Urothelium cell line (cell line): Measurements from ENCODE around the gene ATP6V0D1.
"Not testable (repeated sequence)": the region's sequence is repeated elsewhere in the genome, so short reads cannot be mapped to it uniquely, and the experiment has no call there.

Experiments
- DNase-seq: peaks from one replicate; pipeline ENCODE4 v3.0.0; 2011; ENCODE audit warnings: low spot score, mixed read lengths
- FAIRE-seq: peaks from 2 replicates; lab custom pipeline; 2011; peaks lifted over from hg19 to GRCh38; lab: Jason Lieb, UNC

The ATP6V0D1 gene

DNA sequence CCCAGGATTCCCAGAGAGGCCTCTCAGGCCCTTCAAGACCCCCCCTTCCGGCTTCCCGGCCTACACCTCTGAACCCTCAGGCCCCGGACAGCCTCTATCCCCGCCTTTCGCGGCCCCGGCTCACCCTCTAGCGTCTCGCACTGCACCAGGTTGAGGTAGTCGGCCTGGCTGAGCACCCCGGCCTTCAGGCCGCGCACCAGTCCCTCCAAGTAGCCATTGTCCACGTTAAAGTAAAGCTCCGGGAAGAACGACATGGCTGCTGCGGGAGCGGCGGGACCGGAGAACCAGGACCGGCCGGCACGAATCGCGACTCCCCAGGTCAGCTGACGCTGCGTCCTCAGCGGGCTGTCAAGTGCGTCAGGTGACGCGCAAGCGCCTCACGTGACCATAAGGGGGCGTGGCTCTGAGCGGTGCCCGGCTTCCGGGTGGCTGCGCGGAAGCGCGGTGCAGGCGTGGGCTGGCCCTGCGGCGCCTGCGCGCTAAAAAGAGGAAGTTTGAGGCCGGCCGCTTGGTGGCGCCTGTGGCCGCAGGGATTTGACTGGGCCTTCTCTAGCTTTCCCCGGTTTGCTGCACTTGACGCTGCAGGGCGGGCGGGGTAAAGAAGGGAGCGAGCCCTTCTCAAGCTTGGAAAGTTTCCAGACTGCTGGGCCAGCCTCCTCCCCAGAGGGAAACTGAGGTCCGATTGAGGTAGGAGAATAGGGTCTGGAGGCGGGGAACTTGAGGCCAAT lies at the start of gene ATP6V0D1:
ATP6V0D1 (minus strand) TSS at position 325 of the 728 bp plus-strand sequence; CDS start at position 254, 71 bp downstream.
- FAIRE-seq (peak; percentile 37), DNase-seq (peak; percentile 100)

DNA sequence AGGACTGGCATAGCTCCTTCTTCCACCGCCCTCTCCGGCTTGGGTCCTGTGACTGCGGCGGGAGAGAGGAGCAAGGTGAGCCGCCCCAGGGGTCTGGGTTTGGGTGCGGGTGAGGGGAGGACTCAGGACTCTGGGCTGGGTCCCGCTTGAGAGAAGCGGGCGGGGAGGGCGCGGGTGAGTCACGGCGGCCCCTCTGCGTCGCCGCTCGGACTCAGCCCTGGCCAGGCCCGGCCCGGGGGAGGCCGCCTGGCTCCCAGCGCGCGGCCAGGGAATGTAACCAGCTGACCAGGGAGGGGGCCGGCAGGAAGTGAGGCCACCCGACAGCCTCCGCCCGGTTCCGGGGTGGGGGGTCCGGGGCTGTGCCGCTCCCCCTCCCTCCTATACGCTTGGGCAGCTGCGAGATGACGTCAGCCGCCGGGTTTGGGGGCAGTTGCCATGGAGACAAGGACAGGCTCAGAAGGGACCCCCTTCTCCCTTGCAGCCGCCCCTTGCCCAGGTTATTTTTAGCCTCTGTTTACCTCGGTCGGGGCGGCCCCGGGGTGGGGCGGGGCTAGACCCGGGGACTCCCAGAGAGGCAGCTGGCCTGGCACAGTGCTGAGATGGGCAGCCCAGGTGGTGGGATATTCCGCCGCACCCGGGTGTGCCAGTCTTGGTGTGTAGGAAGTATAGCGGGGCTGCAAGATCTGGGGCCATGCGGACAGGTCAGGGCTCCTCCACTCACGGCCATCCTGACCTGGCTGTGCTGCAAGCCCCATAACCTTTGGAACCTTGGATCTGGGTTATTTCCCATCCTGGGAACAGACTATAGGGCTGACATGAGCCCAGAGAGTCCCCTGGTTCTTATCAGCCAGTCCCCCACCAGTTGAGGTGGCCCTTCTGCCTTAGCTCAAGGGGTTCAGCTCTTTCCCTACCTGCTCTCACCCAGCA lies 49.3 kb upstream of the ATP6V0D1 start:
- no peak for FAIRE-seq
- DNase-seq = peak; percentile 83

DNA sequence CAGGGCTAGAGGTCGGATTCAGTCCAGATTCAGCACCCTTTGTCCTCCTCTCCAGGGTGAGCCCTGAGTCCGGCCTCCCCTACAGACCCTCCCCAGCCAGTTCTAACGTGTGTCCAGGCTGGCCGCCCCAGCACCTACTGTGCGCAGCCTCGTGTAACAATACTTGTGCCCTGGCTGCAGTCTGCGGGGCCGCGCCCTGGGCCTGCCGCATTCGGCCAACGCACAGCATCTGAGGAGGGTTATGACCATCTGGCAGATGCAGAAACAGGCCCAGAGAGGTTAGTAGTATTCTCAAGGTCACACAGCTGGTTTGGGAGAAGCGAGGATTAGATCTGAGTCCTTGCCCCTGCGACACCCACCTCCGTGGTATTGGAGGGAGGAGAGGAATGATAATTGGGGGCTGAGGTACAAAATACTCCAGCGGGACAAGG lies 48.6 kb upstream of the ATP6V0D1 start:
- DNase-seq = no peak
- no peak for FAIRE-seq

DNA sequence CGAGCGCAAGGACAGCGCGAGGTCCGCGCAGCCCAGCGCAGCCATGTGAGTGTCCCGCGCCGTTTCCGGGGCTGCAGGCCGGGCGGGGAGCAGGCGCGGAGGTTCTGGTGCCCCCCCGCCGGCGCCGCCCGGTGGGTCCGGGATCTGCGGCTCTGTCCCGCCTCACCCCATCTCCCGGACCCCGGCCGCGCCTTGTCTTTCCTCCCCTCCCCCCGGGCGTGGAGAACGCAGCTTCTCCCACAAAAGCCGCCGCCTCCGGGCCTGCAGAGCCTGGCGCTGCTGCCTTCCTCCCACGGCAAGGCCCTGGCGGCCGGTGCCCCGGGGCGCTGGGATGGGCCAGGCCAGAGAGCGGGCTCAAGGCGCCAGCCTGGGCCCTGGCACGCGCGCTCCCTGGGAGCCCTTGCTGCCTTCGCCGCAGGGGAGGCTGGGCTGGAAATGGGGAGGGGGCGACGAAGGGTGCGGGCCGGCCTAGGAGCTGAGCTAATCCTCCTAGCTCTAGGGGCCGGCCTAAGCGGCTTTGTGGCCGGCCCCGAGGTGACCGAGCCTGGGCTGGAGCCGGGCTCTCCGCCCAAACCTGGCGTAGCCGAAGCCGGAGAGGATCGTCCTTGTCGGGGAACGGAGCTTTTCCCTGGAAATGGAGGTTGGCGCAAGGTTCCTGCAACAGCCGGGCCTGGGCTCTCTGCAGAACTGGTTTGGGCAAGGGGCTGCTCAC lies 48.1 kb upstream of the ATP6V0D1 start:
- FAIRE-seq (no peak), DNase-seq (peak; percentile 54)

DNA sequence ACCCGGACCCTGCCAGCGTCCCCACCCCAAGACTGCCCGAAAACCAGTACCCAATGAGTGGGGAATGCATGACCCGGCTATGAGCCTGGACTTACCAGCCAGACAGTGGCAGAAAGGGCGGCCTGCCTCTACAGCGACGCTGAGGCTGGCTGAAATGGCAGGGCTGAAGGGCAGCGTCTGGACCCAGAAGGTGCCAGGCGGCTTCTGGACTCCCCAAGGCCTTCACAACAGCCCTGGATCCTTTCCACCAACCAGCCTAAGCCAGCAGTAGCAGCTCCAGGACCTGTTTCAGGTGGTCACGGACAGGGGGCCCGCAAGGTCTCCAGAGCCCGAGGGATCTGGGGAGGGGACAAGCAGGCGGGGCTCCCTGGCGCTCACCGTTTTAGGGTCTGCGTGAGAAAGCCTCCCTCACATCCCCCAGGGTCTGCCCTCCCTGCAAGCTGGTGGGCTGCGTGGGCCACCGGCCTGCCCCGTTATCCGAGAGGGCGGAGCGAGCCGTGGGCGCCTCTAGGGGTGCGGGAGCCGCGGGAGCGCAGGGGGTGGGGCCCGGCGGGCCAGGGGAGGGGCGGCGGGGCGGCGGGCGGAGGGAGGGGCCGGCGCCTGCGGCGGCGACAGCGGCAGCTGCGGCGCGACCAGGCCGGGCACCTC lies 47.4 kb upstream of the ATP6V0D1 start, which contains the start of gene RIPOR1:
RIPOR1 (plus strand) TSS at position 608 of the 648 bp plus-strand sequence. CDS start 9,618 bp downstream, outside the sequence.
- DNase-seq (peak; percentile 83), FAIRE-seq (no peak)

DNA sequence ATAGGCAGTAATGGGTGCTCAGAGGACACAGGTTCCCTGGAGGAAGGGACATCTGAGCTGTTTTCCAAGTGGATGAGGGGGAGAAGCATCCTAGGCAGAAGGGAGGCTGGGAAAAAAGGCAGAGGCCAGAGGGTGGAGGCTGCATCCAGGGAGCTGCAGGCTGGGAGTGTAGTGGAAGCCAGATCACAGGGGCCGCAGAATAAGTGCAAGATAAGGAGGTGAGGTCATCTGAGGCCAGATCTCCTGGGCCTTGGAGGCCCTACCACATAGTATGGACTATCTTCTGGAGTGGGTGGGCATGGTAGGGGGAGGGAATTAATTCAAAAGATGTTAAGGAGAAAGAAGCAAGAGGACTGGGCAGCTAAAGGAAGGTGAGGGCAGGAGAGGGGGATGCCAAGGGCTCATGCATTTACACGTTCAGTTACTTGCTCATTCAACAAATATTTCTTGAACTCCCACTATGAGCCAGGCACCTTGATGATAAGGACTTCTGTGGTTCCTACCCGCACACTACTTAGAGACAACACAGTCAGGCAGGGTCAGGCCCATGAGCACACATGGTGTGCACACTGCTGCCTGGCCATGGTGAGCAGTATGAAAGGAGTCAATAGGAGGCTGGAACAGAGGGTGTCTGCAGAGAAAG lies 45.3 kb upstream of the ATP6V0D1 start:
- DNase-seq = no peak
- no peak for FAIRE-seq

DNA sequence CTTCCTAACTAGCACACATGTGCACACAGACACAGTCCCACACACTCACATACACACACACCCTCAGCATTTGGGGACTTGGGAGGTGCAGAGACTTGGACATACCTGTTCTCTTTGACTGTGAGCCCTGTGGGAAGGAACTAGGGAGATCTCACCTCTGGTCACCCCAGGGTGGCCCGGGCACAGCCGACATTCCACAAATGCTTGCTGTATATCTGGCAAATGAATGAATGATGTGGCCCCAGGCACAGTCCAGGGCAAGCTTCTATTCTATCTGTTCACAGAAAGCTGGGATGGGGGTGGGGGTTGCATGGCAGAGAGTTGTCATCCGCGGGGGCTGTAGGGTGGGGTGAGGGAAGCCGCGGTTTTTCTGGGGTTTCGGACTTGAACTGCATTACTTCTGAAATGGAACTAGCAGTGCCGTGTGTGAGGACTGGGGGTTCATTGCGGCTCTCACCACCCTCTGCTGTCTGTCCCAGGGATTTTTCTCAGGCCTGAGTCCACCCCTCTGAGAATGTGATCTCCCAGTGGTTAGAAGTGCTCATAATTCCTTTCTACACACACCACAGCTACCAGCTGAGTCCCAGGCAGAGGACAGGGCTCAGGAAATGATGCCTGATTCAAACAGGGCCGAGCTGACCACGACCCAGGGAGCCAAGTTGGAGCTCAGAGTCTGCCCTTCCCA lies 44.4 kb upstream of the ATP6V0D1 start:
- FAIRE-seq (no peak), DNase-seq (no peak)

DNA sequence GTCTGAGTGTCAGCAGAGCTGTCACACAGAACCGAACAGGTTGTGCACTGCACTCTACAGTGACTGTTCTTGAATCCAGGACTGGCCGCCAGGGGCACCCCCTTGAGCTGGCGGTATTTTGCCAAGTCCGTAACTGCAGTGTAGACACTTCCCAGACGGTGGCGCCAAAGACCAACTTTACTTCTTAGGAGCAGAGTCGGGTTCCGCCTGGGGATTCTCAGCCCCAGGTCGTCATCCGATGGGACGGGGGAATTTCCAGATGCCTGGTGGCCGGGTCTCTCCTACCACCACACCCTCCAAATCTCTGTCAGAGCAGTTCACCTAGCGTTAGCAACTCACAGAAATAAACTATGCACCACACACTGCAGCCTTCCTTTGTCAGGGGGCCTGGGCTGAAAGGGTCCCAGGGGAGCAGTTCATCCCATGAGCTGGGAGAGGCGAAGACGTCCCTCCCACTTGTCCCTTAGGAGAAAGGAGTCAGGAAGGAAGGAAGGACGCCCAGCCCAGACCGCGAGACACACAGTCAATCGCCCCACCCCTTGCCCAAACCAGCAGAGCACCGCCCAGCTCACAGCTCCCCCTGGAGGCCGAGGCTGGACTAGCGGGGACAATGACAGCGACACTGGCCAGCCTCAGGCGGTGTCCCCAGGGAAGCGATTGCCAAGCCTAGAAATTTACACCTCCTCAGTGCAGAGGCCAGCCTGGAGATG lies 40.3 kb upstream of the ATP6V0D1 start:
- FAIRE-seq (peak; percentile 59), DNase-seq (peak; percentile 93)

DNA sequence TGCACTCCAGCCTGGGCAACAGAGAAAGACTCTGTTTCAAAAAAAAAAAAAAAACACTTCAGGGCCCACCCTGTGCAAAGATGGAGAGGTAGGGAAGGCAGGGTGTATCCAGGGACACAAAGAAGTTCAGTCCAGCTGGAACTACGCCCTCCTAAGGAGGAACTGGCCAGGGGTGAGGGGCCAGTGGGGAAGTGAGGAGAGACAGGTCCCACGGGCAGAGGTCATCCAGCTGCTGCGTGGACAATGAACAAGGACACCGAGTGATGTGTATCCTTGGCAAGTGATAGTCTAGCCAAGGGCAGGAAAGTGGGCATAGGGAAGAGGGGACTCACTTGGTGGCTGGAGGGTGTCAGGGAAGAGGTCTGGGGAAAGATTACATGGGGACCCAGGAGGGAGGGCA lies 38.3 kb upstream of the ATP6V0D1 start:
- no peak for FAIRE-seq
- no peak for DNase-seq

DNA sequence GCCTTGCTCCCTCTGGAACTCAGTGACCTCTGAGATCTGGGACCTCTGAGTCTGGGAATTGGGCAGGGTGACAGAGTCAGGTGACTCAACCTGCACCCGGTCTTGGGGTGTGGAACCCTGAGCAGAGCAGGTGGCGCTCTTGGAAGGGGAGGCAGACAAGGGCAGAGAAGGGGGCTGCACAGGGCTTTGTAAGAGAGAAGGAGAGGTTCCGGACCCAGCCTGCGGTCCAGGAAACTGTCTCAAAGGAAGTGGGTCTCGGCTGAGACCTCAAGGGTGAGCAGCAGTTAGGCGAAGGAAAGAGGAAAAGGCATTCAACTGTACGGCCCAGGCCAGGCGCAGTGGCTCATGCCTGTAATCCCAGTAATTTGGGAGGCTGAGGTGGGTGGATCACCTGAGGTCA lies 37.7 kb upstream of the ATP6V0D1 start:
- no peak for DNase-seq
- FAIRE-seq = no peak

DNA sequence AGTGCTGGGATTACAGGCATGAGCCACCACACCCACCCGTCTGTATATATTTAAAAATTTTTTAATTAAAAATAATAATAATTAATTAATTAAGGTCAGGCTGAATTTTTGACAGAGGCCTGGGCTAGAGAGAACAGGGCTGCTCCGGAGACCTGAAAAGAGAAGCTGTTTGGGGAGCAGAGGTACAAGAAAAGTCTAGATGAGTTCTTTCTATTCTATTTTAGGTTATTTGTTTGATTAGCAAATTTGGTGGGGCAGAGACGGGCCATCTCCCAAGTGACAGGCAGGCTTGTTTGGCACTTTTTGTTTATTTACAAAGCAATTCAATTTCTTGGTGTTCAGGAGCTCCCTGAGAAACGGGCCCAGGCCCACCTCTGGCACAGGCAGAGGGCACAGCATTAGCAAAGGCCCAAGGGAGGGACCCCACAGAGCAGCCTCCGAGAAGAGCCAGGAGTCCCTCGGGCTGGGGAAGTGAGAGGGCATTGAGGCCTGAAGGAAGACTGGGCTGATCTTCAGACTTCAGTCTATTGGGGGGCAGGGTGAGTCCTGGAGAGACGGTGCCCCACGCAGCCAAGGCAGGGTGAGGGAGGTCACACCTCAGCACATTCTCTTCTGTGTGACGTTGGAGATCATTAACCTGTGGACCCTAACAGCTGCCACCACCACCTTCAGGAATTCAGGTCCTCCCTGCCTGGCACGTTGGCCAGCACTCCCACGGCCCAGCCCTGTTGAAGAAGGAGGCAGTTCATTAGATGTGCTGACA lies 36.9 kb upstream of the ATP6V0D1 start:
- FAIRE-seq = no peak
- no peak for DNase-seq

DNA sequence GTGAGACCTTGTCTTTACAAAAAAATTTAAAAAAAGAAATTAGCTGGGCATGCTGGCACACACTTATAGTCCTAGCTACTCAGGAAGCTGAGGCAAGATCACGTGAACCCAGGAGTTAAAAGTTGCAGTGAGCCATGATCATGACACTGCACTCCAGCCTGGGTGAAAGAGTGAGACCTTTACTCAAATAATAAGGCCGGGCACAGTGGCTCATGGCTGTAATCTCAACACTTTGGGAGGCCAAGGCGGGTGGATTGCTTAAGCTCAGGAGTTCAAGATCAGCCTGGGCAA lies 36.1 kb upstream of the ATP6V0D1 start:
- FAIRE-seq = no peak
- DNase-seq = no peak

DNA sequence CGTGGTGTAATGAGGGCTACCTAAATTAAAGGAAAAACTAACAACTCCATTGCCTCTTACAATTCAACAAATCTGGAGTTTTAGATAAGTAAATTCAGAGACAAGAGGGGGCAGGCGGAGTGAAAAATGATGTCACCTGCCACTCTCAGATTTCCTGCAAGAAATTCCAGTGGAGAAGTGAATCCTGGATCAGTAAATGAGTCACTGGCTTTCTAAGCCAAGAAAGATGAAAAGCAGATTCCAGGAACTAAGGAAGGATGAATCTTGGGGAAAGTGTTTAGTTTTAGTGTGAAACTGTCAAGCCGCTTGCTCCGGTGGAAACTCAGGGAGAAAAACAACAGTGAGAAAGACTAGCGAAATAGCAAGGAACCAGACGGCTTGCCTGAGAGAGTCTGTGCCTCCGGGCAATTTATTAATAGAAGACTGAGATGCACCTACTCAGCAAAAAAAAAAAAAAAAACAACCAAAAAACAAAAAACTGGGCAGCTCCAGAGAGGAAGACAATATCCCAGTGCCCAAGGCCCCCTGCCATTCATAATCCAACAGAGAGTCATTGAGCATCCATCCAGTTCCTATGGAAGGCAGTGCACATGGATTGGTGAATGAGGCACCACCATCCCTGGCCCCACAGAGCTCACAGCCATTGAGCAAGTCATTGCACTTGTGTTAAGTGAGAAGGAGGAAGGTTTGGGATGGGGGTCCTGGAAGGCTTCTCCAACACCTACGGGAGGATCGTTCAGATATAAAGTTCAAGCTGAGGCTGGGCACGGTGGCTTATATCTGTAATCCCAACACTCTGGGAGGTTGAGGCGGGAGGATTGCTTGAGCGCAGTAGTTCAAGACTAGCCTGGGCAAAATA lies 35.6 kb upstream of the ATP6V0D1 start:
- FAIRE-seq (no peak), DNase-seq (peak; percentile 71)

DNA sequence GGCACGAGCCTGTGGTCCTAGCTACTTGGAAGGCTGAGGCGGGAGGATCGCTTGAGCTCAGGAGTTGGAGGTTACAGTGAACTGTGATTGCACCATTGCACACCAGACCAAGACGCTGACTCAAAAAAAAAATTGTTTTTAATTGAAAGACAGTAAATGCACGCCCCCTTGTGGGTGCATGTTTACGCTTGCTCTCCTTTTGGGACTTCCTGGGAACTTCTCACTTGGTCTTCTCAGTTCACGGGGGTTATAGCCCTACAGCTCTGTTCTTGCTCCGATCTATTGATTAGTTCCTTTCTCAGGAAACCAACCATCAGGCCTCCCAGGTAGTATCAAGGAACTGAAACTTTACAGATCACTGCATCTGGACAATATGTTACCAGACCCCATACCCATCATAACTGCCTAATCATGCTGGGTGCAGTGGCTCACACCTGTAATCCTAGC lies 33.4 kb upstream of the ATP6V0D1 start:
- FAIRE-seq = no peak

DNA sequence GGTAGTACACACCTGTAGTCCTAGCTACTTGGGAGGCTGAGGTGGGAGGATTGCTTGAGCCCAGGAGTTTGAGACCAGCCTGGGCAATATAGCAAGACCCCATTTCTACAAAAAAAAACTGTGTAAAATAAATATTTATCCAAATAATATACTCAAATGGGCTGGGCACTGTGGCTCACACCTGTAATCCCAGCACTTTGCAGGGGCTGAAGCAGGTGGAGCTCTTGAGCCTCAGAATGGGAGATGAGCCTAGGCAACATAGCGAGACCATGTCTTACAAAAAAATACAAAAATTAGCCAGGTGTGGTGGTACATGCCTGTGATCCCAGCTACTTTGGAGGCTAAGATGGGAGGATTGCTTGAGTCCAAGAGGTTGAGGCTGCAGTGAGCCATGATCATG lies 32.9 kb upstream of the ATP6V0D1 start:
- not testable (repeated sequence) for FAIRE-seq, DNase-seq

More for the DNA sequence above, 33.4 kb upstream of the ATP6V0D1 start:
- DNase-seq = no peak

DNA sequence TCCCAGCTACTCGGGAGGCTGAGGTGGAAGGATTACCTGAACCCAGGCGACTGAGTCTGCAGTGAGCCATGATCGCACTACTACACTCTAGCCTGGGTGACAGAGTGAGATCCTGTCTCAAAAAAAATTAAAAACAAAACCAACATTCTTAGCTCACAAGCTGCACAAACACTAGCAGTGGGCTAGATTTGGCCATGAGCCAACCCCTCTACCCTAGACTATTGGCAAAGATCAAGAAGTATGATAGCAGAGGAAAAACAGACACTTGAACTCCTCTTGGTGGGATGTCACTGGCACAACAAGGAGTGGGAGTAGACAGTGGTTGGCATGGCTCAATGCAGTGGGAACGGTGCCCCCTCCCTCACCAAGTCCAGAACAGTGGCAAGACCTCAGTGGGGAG lies 28.1 kb upstream of the ATP6V0D1 start:
- no peak for FAIRE-seq
- DNase-seq = no peak

DNA sequence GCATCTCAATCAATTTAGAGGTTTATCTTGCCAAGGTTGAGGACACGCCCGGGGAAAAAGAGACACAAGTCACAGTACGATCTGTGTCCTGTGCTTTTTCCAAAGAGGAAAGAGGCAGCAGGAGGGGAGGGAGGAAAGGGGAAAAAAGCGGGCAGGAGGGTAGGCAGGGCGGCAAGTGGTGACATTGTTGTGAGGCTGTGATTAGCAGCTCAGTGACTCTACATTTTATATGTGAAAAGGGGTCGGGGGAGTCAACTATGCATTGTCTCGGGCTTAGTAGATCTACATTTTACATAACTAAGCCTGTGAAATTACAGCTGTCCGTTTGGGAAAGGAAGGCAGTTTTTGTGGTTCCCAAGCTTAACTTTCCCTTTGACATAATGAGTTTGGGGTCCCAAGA lies 25.5 kb upstream of the ATP6V0D1 start:
- DNase-seq (no peak), FAIRE-seq (no peak)
